ENCODE data around the gene PCCA.

The PCCA gene

DNA sequence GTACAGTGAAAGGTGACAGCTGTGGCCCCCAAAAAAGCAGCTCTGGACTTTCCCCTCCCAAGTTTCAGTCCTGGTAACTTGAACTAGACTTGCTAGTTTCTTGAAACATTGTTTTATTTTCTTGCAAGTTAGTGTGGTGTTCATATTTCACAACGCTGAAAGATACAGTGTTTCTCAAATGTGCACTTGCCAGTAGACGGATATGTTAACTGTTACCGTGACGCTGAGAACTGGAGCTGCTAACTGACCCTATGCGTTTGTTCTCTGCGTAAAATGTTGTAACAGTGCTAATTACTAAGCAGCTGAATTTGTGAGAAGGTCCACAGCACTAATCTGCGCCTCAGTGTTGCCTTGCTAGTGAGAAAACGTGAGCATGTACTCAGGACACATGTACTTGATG lies 420.1 kb downstream of the PCCA start:
- no peak for DNase-seq (ENCODE audit: low spot score)

DNA sequence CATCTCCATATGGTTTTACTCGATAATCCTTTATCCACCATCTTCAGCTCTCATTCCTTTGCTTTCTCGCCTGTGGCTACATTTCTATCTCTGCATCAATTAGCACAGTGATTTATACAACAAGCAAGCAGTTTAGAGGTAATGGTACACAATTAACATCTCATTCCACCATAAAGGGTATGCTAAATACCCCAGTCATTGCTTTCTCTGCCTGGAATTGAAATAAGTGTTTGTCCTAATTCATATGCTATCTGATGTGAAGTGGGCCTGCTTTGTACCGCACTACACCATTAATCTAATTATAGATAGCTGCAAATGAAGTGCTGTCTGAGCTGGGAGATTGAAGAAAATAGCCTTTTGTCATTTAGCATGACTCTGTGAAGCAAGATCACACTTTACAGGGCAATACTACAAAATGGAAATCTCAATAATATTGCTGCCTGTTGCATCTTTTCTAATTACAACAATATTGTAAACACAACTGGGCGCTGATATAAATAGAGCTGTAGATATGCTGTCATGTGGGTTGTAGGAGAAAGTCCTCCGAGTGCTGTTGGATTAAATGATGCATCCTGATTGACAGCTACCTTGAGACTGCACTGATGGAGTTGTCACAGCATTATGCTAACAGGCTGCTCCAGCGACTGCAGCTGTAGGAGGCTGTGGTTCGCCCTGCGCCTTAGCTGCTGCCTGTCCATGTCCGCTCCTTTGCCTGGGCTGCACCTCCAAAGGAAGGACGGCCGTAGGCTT lies 421.5 kb downstream of the PCCA start:
- no peak for DNase-seq (ENCODE audit: low spot score)
- H3K4me3 ChIP-seq, result no peak overlapping the region
- no peak overlapping the region for H3K27ac ChIP-seq
- TF ChIP-seq, protein P1, sequence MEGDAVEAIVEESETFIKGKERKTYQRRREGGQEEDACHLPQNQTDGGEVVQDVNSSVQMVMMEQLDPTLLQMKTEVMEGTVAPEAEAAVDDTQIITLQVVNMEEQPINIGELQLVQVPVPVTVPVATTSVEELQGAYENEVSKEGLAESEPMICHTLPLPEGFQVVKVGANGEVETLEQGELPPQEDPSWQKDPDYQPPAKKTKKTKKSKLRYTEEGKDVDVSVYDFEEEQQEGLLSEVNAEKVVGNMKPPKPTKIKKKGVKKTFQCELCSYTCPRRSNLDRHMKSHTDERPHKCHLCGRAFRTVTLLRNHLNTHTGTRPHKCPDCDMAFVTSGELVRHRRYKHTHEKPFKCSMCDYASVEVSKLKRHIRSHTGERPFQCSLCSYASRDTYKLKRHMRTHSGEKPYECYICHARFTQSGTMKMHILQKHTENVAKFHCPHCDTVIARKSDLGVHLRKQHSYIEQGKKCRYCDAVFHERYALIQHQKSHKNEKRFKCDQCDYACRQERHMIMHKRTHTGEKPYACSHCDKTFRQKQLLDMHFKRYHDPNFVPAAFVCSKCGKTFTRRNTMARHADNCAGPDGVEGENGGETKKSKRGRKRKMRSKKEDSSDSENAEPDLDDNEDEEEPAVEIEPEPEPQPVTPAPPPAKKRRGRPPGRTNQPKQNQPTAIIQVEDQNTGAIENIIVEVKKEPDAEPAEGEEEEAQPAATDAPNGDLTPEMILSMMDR (IDR thresholded peaks at IDR 0.05), result no peak

More for the DNA sequence above, 420.1 kb downstream of the PCCA start:
- Histone ChIP-seq H3K4me3 (no peak overlapping the region), H3K27ac (no peak overlapping the region)
- TF ChIP-seq, protein P1 (IDR thresholded peaks at IDR 0.05), result no peak

DNA sequence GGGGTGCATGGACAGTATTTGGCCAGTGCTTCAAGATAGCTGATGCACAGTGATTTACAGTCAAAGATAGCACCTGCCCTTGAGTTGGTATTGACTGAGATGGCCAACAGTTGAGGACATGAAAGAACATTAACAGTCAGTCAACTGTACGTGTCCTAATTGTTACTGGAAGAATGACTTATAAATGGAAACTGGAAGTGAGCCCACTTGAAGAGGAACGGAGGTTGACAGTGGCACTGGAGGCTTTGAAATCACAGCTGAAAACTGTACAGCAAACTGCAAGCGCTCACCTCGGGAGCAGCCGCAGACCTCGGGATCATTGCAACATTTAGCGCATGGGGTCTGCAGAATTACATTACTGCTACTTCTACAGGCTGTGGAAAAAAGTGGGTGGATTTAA lies 422.6 kb downstream of the PCCA start:
- TF ChIP-seq, protein P1 (IDR thresholded peaks at IDR 0.05), result no peak
- no peak overlapping the region for H3K4me3 ChIP-seq
- no peak overlapping the region for H3K27ac ChIP-seq
- DNase-seq (ENCODE audit: low spot score), result no peak

DNA sequence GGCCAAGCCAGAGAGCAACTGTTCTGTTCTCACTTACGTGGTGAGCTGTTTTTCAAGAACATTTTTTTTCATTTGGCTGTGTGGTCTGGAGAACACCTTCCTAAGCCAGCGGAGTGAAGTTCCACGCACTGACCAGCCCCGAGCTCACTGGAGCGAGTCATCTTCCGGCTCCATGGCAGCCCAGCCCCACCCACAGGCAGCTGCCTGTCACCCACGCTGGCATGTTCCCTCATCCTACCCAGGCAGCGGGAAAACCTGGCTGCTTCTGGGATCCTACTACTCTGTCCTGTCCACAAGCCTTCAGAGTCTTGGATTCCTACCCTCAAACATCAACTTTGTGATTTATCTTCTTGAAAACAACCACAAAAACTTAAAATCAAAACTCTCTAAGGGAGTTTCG lies 423.5 kb downstream of the PCCA start:
- TF ChIP-seq, protein P1 (IDR thresholded peaks at IDR 0.05), result no peak
- DNase-seq (ENCODE audit: low spot score), result no peak
- no peak overlapping the region for H3K27ac ChIP-seq
- no peak overlapping the region for H3K4me3 ChIP-seq

DNA sequence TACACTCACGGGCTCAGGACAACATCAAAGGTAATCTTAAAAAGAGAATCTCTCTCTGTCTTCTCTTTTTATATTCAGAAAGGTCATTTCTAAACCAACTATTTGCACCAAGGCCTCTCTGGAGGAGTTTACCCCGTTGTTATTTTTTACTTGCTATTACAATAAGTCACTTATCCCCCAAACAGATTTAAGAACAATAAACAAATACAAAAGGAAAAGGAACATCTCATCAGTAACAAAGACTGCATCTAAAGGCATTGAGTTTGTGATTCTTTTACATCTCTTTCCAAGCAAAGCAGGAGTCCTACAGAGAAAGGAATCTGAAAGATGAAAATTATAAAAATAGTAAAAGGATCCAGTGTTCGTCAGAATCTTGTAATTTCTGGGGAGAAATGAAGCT lies 424.3 kb downstream of the PCCA start:
- DNase-seq (ENCODE audit: low spot score), result no peak
- TF ChIP-seq, protein P1 (IDR thresholded peaks at IDR 0.05), result no peak
- no peak overlapping the region for H3K27ac ChIP-seq
- no peak overlapping the region for H3K4me3 ChIP-seq

DNA sequence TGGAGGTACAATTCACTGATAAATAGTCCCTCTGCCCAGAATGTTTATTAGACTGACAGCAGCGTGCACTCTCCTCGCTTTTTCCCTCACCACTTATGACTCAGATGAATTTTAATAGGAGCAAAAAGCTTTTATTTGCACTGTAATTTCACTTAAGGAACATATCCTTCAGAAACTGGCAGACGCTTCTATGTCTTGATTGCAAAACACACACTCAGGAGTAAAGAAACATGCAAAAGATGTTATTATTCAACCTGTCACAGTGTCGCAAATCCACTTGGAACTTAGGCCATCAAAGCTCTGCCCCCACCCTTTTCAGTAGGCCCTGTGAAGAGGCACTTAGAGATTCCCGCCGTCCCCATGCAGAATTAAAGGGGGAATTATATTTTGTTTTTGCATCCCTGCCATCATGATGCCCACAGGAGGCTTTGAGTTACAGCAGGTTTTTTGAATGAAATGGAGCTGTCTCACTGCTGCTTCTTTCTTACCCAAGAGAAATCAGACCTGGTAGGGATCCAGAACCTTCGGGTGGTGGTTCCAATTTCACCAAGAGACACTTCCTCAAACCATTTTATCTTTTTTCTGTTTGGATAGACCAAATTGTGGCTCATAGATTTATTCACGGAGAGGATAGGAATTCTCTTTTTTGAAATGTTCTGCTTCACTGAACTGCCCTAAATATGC lies 425.2 kb downstream of the PCCA start:
- TF ChIP-seq, protein P1 (IDR thresholded peaks at IDR 0.05), result no peak
- no peak for DNase-seq (ENCODE audit: low spot score)
- H3K27ac ChIP-seq, result no peak overlapping the region
- H3K4me3 ChIP-seq, result no peak overlapping the region

Data from coronary artery (tissue), 2 donors.